ENCODE measurements around the gene NDUFB10.

The NDUFB10 gene

GRCh38 chr16:1971796-1972489 is 12.6 kb downstream of the NDUFB10 start, which contains the start of gene TBL3:
Gene TBL3, plus strand, starts transcription at chr16:1972053. Its CDS starts 112 bp downstream, at chr16:1972165.
- DNase-seq = peak; percentile 96

GRCh38 chr16:1972490-1972877 is 13.1 kb downstream of the NDUFB10 start:
- DNase-seq = peak; percentile 30

GRCh38 chr16:1973461-1974156 is 14.3 kb downstream of the NDUFB10 start:
- DNase-seq = no peak

GRCh38 chr16:1974157-1975070 is 15.1 kb downstream of the NDUFB10 start:
- no peak for DNase-seq

GRCh38 chr16:1975432-1976215 is 16.3 kb downstream of the NDUFB10 start:
- no peak for DNase-seq

- no peak for DNase-seq
These were observed 16.8 kb downstream of the NDUFB10 start for GRCh38 chr16:1976216-1976520.

GRCh38 chr16:1976951-1977874 is 17.9 kb downstream of the NDUFB10 start:
- no peak for DNase-seq

- DNase-seq = no peak
These were observed 18.5 kb downstream of the NDUFB10 start for GRCh38 chr16:1977875-1978268.

GRCh38 chr16:1978476-1979120 is 19.3 kb downstream of the NDUFB10 start:
- DNase-seq = no peak

- no peak for DNase-seq
These were observed 20.1 kb downstream of the NDUFB10 start for GRCh38 chr16:1979271-1980029.

GRCh38 chr16:1980030-1980769 is 20.9 kb downstream of the NDUFB10 start:
- DNase-seq = no peak

GRCh38 chr16:1980770-1981087 is 21.4 kb downstream of the NDUFB10 start:
- no peak for DNase-seq

GRCh38 chr16:1981398-1981836 is 22.1 kb downstream of the NDUFB10 start, which contains the start of gene NOXO1:
Gene NOXO1, minus strand, starts transcription at chr16:1981469. Its CDS starts 290 bp downstream, at chr16:1981179.
- DNase-seq = no peak

- DNase-seq = no peak
These were observed 22.7 kb downstream of the NDUFB10 start for GRCh38 chr16:1982013-1982433.

- no peak for DNase-seq
These were observed 23.7 kb downstream of the NDUFB10 start for GRCh38 chr16:1982991-1983543.

GRCh38 chr16:1983544-1984346 is 24.4 kb downstream of the NDUFB10 start, which contains the start of gene GFER:
Gene GFER, plus strand, starts transcription at chr16:1984193. Its CDS starts 26 bp downstream, at chr16:1984219.
- peak; percentile 92 for DNase-seq

- DNase-seq = no peak
These were observed 25.2 kb downstream of the NDUFB10 start for GRCh38 chr16:1984347-1985225.
